Coronary artery (tissue), 2 donors: ENCODE results near the gene DYNC1LI1.

ENCODE experiments used
- DNase-seq: peaks from one replicate; pipeline ENCODE4 v3.0.0-alpha.2; 2017; ENCODE audit warnings: low spot score
- H3K27ac ChIP-seq, 2 donors: fragments of 200-600 bp; sonication (generic); one replicate each; pipeline ENCODE4 v1.5.1; 2016 to 2019
- H3K4me3 ChIP-seq: fragments of 200-600 bp; sonication (generic); 2 replicates; pipeline ENCODE4 v1.5.1; 2016; ENCODE audit warnings: mild to moderate bottlenecking, moderate library complexity
- TF ChIP-seq, protein P1 (sequence below): fragments of 200-600 bp; sonication (generic); IDR thresholded peaks from one replicate; pipeline ENCODE4 v1.5.1; 2019; ENCODE audit warnings: antibody characterized with exemption

DYNC1LI1 gene

DNA sequence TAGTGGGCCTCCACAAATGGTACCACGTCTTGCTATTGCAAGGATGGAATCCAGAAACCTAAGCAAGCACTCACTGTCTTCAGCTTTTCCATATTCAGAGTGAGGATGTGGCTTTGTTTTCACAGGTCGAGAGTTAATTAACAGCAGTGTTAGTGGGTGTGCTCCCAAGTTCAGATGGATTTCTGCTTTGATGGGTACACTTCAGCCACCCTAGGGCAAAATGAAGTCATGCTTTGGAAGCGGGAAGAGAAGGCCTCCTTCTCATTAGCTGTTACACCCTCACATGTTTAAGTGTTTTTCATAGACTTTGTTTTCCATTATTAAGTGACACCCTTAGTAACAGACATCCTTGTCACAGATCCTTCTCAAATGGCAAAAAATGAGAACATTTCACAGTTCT lies 36.3 kb upstream of the DYNC1LI1 start:
- TF ChIP-seq, protein P1, sequence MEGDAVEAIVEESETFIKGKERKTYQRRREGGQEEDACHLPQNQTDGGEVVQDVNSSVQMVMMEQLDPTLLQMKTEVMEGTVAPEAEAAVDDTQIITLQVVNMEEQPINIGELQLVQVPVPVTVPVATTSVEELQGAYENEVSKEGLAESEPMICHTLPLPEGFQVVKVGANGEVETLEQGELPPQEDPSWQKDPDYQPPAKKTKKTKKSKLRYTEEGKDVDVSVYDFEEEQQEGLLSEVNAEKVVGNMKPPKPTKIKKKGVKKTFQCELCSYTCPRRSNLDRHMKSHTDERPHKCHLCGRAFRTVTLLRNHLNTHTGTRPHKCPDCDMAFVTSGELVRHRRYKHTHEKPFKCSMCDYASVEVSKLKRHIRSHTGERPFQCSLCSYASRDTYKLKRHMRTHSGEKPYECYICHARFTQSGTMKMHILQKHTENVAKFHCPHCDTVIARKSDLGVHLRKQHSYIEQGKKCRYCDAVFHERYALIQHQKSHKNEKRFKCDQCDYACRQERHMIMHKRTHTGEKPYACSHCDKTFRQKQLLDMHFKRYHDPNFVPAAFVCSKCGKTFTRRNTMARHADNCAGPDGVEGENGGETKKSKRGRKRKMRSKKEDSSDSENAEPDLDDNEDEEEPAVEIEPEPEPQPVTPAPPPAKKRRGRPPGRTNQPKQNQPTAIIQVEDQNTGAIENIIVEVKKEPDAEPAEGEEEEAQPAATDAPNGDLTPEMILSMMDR = no peak
- Histone ChIP-seq H3K27ac (no peak overlapping the region), H3K4me3 (no peak overlapping the region)
- DNase-seq = no peak

DNA sequence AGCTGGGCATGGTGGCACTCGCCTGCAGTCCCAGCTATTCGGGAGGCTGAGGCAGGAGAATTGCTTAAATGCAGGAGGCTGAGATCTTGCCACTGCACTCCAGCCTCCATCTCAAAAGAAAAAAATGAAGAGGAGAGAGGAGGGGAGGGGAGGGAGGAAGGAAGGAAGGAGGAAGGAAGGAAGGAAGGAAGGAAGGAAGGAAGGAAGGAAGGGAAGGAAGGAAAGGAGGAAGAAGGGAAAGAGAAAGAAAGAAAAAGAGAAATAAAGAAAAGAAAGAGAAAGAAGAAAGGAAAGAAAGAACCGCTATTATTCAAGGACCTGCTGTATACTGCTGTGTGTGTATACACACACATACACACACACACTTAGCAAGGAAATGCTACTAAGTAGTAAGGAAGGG lies 35.6 kb upstream of the DYNC1LI1 start:
- TF ChIP-seq, protein P1 = no peak
- Histone ChIP-seq H3K4me3 (no peak overlapping the region), H3K27ac (no peak overlapping the region)
- DNase-seq = no peak

DNA sequence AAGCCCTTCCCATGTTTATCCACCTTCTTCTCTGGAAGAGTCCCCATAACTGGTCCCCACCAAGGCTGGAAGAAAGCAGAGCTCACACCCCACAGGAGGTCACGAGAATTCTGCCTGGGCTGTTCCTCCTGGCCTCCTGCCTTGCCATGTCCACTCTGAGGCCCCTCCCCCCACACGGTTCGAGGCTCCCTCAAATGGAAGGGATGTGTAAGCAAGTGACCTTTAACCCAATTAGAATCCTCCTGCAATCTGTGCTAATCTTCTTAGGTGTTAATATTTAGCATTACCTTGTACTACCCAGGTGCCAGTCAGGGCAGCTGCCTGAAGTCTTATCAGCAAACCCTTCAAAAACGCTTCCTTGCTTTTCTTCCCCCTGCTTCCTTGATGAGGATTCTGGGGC lies 32.4 kb upstream of the DYNC1LI1 start:
- no peak overlapping the region for H3K27ac ChIP-seq
- no peak overlapping the region for H3K4me3 ChIP-seq
- TF ChIP-seq, protein P1 = no peak
- DNase-seq = no peak

DNA sequence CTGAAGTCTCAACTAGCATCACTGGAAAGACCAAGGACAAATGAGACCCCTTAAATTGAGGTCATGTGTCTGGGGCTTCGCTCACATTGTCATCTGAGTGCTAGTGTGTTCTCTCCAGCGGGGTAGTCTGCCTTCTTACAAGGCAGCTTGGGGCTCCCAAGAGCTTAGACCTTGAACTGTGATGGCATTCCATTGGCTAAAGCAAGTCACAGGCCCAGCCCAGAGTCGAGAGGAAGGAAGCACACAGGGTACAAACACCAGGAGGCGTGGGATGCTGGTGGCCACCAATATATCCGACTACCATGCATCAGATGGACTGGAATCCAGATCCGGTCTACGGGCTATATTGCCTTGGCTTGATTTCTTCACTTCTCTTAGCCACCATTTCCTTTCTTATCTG lies 31.5 kb upstream of the DYNC1LI1 start:
- TF ChIP-seq, protein P1 = no peak
- H3K27ac ChIP-seq = no peak overlapping the region
- no peak for DNase-seq
- H3K4me3 ChIP-seq = no peak overlapping the region

DNA sequence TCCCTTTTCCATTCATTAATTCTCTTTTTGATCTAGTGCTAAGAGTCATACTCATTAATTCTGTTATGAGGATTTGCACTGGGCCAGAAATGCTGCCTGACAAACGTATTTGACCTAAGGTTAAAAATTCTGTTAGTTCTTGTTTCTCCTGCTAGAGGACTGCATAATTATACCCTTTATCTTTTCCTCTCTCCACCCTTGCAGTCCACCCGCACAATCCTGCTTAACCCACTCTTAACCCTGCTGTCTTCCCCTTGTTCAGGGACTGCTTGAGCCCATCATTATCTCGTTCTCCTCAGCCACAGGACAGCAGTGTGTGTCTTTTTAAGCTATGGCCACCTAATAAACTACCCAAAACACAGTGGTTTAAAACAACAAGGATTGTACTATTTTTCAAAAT lies 31.1 kb upstream of the DYNC1LI1 start:
- TF ChIP-seq, protein P1 = no peak
- DNase-seq = no peak
- no peak overlapping the region for H3K27ac ChIP-seq
- H3K4me3 ChIP-seq = no peak overlapping the region

DNA sequence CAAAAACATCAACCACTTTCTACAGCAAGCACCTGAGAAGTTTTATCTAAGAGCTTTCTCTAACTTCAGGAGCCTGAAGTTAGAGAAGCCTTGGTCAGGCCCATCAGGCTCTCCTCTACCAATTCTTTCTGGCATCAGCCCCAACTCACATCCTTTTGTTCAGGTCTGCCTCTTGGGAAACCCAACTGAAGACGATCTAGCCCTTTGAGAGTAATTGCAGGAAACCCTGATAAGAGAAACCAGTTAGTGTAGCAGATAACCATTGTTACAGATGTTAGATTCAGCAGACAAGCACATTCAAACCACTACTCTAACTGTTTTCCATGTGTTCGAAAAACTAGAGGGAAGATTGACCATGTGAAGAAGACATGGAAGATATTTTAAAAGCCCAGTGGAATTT lies 27.0 kb upstream of the DYNC1LI1 start:
- Histone ChIP-seq H3K4me3 (no peak overlapping the region), H3K27ac (peak overlapping the region; percentile 57 to 76)
- TF ChIP-seq, protein P1 = no peak
- no peak for DNase-seq

DNA sequence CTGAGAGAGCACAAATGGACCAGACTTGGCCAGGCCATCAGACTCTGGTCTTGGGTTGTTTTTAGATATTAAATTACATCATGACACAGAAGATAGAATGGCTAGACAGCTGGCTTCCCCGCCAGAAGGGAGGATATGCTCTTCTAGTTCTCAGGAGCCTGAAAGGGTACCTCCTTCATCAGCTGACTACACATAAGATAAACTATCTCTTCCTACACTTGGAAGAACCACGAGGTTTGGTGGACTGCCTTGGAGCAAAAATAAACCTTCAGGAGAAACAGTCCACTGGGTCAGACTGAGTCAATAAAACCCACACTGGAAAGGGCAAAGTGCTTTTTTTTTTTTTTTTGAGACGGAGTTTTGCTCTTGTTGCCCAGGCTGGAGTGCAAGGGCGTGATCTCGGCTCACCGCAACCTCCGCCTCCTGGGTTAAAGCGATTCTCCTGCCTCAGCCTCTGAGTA lies 26.3 kb upstream of the DYNC1LI1 start:
- DNase-seq = peak; percentile 75
- TF ChIP-seq, protein P1 = no peak
- peak overlapping the region; percentile 57 to 76 for H3K27ac ChIP-seq

More for the DNA sequence above, 26.3 kb upstream of the DYNC1LI1 start:
- H3K4me3 ChIP-seq = no peak overlapping the region
